Osteocyte (in vitro differentiated cells): ENCODE measurements around the gene NUAK1. TPM values are rescaled to one million over a fixed set of nuclear protein-coding genes. Genes with fewer than 3 reads are reported as not detected.
A peak's percentile ranks its signal among the peaks of the same experiment; 100 is the strongest.

Source experiments
- DNase-seq: peaks from one replicate; pipeline ENCODE4 v3.0.0; 2021; ENCODE audit warnings: mixed read lengths; ENCODE audit not compliant: unreplicated experiment; ENCODE audit errors: extremely low spot score
- H3K27ac Mint-ChIP-seq: one replicate; pipeline ENCODE4 v1.8.0; 2021; ENCODE audit warnings: mild to moderate bottlenecking, mixed read lengths; ENCODE audit not compliant: unreplicated experiment
- H3K27me3 Mint-ChIP-seq: one replicate; pipeline ENCODE4 v1.8.0; 2021; ENCODE audit warnings: mixed read lengths; ENCODE audit not compliant: unreplicated experiment
- H3K36me3 Mint-ChIP-seq: one replicate; pipeline ENCODE4 v1.8.0; 2021; ENCODE audit warnings: mixed read lengths; ENCODE audit not compliant: unreplicated experiment
- H3K4me1 Mint-ChIP-seq: one replicate; pipeline ENCODE4 v1.8.0; 2021; ENCODE audit warnings: mixed read lengths; ENCODE audit not compliant: unreplicated experiment
- H3K4me3 Mint-ChIP-seq: one replicate; pipeline ENCODE4 v1.8.0; 2021; ENCODE audit warnings: mild to moderate bottlenecking, moderate library complexity, mixed read lengths; ENCODE audit not compliant: unreplicated experiment
- H3K9me3 Mint-ChIP-seq: one replicate; pipeline ENCODE4 v1.8.0; 2021; ENCODE audit warnings: mixed read lengths; ENCODE audit not compliant: unreplicated experiment
- CTCF ChIP-seq: fragments of 200-600 bp; sonication (generic); IDR thresholded peaks from 2 replicates; pipeline ENCODE4 v1.5.0; 2021; ENCODE audit warnings: antibody characterized with exemption, mild to moderate bottlenecking, moderate library complexity
- total RNA-seq: library from RNA; stranded (reverse); gene quantifications from 2 replicates; pipeline ENCODE4 v1.2.1, GENCODE V29; 2021

The NUAK1 gene
- total RNA-seq, 1 donor from 2014 or later, result 21.1 TPM

DNA sequence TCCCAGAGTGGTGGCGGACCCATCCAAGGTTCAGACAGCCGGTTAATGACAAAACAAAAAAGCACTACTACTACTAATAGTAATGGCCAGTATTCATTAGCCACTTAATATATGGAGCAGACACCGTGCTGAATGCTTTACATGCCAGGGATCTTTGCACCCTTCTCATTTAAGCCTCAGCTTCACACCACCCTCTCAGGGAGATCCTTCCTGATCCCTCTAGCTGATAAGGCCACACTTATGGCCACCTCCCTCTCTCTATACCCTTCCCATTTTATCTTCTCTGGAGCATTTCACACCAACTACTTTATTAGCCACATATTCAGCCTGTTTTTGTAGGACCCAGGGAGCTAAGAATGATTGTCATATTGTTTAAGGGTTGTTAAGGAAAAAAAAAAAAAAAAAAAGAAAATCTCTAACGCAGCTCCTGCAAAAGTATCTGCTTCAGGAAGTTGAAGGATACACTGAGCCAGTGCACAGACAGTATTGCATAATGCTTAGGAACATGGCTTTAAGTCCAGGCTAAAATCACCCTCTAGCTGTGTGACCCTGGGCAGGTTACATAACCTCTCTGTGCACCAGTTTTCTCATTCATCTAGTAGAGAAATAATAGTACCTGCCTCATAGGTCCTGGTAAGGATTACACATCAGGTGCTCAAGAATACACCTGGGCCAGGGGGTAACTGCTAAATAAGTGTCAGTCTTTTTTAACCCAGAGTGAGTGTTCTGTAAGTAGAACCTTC, 29.4 kb downstream of the NUAK1 start:
- no peak for TF ChIP-seq CTCF
- no peaks in the 10 kb centered on the region for H3K9me3 Mint-ChIP-seq
- peaks cover 11% of the 10 kb centered on the region for H3K36me3 Mint-ChIP-seq
- H3K4me3 Mint-ChIP-seq, result no peak overlapping the region
- no peaks in the 10 kb centered on the region for H3K27me3 Mint-ChIP-seq
- peaks cover 68% of the 10 kb centered on the region for H3K4me1 Mint-ChIP-seq
- H3K27ac Mint-ChIP-seq, result peak overlapping the region; percentile 90
- no peak for DNase-seq

DNA sequence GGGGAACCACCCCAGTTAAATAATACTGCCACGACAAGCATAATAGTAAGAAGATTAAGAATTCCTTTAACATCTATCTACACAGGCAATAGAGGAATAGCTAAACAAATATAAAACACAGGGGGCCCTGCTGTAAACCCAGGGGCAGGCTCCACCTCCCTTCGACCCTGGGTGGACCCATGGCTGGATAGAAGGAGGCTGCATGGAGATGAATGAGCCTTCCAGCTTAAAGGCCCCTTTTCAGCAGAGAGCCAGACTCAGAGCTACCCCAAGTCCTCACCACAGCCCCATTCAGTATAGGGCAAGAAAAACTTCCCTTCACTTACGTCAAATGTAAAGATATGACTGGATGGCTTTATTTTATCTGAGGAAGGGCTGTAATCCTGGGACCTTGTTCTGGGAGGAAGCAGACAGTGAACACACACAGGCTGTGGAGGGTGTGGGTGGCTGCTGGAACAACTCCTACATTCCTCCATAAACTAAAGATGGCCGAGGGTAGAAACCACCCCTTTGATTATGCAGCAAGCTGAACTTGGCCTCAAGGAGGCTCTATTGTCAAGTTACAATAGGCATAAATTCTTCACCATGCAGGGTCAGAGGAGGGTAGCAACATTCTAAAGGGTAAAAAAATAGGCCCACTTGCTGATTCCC, 30.4 kb downstream of the NUAK1 start:
- peak overlapping the region; percentile 90 for H3K27ac Mint-ChIP-seq
- H3K4me3 Mint-ChIP-seq, result no peak overlapping the region
- peaks cover 58% of the 10 kb centered on the region for H3K4me1 Mint-ChIP-seq

GRCh38 chr12:106107566-106107965, 31.2 kb downstream of the NUAK1 start:
- Mint-ChIP-seq H3K36me3 (peaks cover 21% of the 10 kb centered on the region), H3K4me1 (peaks cover 50% of the 10 kb centered on the region), H3K27ac (peak overlapping the region; percentile 90), H3K4me3 (no peak overlapping the region), H3K27me3 (no peaks in the 10 kb centered on the region), H3K9me3 (no peaks in the 10 kb centered on the region)
- TF ChIP-seq CTCF, result no peak
- no peak for DNase-seq

More for the DNA sequence above, 30.4 kb downstream of the NUAK1 start:
- peaks cover 15% of the 10 kb centered on the region for H3K36me3 Mint-ChIP-seq
- DNase-seq, result no peak
- no peak for TF ChIP-seq CTCF
- no peaks in the 10 kb centered on the region for H3K27me3 Mint-ChIP-seq
- no peaks in the 10 kb centered on the region for H3K9me3 Mint-ChIP-seq

GRCh38 chr12:106106892-106107291, 31.9 kb downstream of the NUAK1 start:
- Mint-ChIP-seq H3K9me3 (no peaks in the 10 kb centered on the region), H3K27ac (peak overlapping the region; percentile 90), H3K4me3 (no peak overlapping the region), H3K36me3 (peaks cover 23% of the 10 kb centered on the region), H3K27me3 (no peaks in the 10 kb centered on the region), H3K4me1 (peaks cover 45% of the 10 kb centered on the region)
- DNase-seq, result no peak
- no peak for TF ChIP-seq CTCF

DNA sequence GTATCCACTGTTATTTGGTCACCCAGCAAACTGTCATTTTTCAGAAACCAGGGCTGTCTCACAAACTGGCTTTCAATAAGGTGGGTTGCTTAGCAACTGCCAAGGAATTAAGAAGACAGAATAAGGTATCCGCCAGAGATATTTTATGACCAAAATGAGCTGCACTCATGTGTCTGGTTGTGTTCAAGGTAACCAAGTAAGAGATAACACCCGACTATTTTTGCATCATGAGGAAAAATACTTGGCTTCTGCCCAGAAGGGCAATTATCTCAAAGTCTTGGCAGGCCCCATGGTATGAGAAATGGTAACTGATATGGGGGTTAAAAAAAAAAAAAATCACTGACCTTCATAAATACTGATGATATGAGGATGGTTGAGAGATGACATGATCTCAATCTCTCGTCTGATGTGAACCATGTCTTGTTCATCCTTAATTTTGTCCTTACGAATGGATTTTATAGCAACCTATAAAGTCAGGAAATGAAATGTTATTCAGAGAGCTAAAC, 32.6 kb downstream of the NUAK1 start:
- TF ChIP-seq CTCF, result no peak
- Mint-ChIP-seq H3K4me3 (no peak overlapping the region), H3K36me3 (peaks cover 25% of the 10 kb centered on the region), H3K9me3 (no peaks in the 10 kb centered on the region), H3K27me3 (no peaks in the 10 kb centered on the region), H3K4me1 (peaks cover 43% of the 10 kb centered on the region), H3K27ac (no peak overlapping the region)
- DNase-seq, result no peak
